ENCODE results near the gene SPRYD3.

DNA sequence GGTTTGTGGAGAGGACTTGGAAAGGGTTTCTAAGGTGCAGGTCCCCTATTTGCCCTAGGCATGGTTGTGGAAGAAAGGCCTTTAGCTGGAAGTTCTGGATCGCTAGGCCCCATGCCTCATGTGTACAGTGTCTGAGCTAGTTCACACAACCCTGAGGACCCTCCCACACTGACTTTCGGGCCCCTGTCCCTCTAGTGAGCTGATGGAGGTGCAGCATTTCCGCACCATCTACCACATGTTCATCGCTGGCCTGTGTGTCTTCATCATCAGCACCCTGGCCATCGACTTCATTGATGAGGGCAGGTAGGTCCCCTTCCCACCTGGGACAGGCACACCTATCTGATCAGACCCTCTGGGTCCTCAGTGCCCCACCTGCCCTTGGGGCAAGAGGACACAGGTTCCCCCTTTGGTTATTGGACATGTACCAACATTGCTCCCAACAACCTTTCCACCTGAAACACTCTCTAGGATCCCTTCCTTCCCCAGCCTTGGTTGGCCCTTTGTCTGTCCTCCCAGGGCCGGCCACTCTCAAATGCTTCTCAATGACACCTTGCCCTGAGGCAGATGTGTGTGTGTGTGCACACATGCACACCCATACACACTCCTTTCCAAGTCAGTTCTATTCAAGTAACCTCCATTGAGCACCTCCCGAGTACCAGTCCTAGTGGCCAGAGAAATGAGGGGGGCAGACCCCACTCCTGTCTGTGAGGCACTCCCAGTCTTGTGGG lies 26.7 kb upstream of the SPRYD3 start:
- TF ChIP-seq, protein P1, sequence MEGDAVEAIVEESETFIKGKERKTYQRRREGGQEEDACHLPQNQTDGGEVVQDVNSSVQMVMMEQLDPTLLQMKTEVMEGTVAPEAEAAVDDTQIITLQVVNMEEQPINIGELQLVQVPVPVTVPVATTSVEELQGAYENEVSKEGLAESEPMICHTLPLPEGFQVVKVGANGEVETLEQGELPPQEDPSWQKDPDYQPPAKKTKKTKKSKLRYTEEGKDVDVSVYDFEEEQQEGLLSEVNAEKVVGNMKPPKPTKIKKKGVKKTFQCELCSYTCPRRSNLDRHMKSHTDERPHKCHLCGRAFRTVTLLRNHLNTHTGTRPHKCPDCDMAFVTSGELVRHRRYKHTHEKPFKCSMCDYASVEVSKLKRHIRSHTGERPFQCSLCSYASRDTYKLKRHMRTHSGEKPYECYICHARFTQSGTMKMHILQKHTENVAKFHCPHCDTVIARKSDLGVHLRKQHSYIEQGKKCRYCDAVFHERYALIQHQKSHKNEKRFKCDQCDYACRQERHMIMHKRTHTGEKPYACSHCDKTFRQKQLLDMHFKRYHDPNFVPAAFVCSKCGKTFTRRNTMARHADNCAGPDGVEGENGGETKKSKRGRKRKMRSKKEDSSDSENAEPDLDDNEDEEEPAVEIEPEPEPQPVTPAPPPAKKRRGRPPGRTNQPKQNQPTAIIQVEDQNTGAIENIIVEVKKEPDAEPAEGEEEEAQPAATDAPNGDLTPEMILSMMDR (IDR thresholded peaks at IDR 0.05), result no peak
- TF ChIP-seq POLR2A (IDR thresholded peaks at IDR 0.05) (no peak), EP300 (IDR thresholded peaks at IDR 0.05) (no peak)

Data from ovary (tissue), 3 donors.